RWPE1 (cell line): ENCODE measurements around the gene WDR19.
"Not testable (repeated sequence)": the region's sequence is repeated elsewhere in the genome, so short reads cannot be mapped to it uniquely, and the experiment has no call there.

Source experiments
- CTCF ChIA-PET: fragments of 350-600 bp; sonication (Branson Sonifier 250); formaldehyde crosslinking; extraction: SDS; loops from one replicate; lab custom pipeline; 2021; lab: Yijun Ruan, JAX
- POLR2A ChIA-PET: fragments of 400-600 bp; formaldehyde crosslinking; extraction: SDS; loops from one replicate; lab custom pipeline; 2020; ENCODE audit warnings: antibody characterized with exemption; ENCODE audit not compliant: low non-redundant PET; lab: Yijun Ruan, JAX
- DNase-seq: peaks from one replicate; pipeline ENCODE4 v3.0.0; 2012; ENCODE audit warnings: low spot score
- H3K27ac ChIP-seq: fragments of 450-650 bp; 2 replicates; pipeline ENCODE4 v1.5.1; 2017
- TF ChIP-seq, protein P1 (sequence below): fragments of 450-650 bp; conservative IDR thresholded peaks from 2 replicates; pipeline ENCODE4 v1.5.1; 2017; ENCODE audit warnings: low read depth, mild to moderate bottlenecking

WDR19 gene

GRCh38 chr4:39255871-39256270, 73.5 kb downstream of the WDR19 start:
- POLR2A ChIA-PET, result no interaction called here
- DNase-seq, result no peak
- H3K27ac ChIP-seq, result no peak overlapping the region

GRCh38 chr4:39256436-39256835, 74.1 kb downstream of the WDR19 start:
- no peak overlapping the region for H3K27ac ChIP-seq
- ChIA-PET CTCF (interaction anchor here (0.6 kb wide), 1 partner anchor 13 kb away, joined by 4 read pairs; no protein-coding TSS in a partner anchor), POLR2A (no interaction called here)
- TF ChIP-seq, protein P1, sequence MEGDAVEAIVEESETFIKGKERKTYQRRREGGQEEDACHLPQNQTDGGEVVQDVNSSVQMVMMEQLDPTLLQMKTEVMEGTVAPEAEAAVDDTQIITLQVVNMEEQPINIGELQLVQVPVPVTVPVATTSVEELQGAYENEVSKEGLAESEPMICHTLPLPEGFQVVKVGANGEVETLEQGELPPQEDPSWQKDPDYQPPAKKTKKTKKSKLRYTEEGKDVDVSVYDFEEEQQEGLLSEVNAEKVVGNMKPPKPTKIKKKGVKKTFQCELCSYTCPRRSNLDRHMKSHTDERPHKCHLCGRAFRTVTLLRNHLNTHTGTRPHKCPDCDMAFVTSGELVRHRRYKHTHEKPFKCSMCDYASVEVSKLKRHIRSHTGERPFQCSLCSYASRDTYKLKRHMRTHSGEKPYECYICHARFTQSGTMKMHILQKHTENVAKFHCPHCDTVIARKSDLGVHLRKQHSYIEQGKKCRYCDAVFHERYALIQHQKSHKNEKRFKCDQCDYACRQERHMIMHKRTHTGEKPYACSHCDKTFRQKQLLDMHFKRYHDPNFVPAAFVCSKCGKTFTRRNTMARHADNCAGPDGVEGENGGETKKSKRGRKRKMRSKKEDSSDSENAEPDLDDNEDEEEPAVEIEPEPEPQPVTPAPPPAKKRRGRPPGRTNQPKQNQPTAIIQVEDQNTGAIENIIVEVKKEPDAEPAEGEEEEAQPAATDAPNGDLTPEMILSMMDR, result no peak
- DNase-seq, result no peak

More at GRCh38 chr4:39255871-39256270, 73.5 kb downstream of the WDR19 start:
- TF ChIP-seq, protein P1, result no peak
- CTCF ChIA-PET, result interaction anchor here (0.6 kb wide), 1 partner anchor 12 kb away, joined by 4 read pairs; no protein-coding TSS in a partner anchor

DNA sequence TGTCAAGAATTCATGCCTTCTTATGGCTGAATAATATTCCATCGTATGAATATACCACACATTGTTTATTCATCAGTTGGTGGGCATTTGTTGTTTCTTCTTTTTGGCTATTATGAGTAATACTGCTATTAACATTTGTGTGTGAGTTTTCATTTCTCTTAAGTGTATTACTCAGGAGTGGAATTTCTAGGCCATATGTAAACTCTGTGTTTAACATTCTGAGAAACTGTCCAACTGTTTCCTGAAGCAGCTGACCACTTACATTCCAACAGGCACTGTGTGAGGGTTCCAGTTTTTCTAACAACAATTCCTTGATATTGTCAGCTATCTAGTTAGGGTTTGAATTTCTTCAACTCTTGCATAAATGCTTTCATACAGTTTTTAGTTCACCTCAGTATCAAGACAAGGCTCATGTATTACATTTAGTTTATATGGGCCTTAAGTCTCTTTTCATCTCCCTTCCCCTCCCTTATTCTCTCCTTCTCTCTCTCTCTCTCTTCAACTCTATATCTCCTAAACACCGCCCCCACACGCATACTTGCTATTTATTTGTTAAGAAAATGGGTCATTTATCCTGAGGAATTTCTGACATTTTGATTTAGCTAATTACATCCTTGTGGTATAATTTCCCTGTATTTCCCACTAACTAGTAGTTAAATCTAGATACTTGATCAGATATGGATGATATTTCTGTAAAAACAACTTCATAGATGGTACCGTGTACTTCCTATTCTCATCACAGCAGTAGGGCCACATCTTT, 77.4 kb downstream of the WDR19 start:
- H3K27ac ChIP-seq, result no peak overlapping the region
- CTCF ChIA-PET, result no interaction called here
- TF ChIP-seq, protein P1, result no peak
- DNase-seq, result no peak
- POLR2A ChIA-PET, result no interaction called here

DNA sequence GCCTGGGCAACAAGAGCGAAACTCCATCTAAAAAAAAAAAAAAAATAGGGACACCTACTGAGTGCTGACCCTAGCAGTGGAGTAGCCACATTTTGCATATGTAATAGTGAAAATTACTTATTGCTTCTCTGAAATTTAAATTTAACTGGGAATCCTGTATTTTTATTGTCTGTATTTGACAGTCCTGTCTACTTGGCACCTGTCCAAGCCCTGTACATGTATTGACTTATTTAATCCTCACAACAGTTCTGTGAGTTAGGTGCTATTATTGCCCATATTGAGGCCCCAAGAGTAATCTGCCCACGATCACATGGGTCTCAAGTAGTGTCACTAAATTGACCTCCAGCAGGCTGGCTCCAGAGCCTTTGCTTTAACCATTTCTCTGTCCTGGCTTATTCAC, 81.6 kb downstream of the WDR19 start:
- H3K27ac ChIP-seq, result no peak overlapping the region
- TF ChIP-seq, protein P1, result no peak
- ChIA-PET CTCF (no interaction called here), POLR2A (no interaction called here)
- no peak for DNase-seq

GRCh38 chr4:39274503-39274902, 92.2 kb downstream of the WDR19 start:
- ChIA-PET CTCF (interaction anchor here (0.7 kb wide), 1 partner anchor 109 kb away, joined by 5 read pairs; no protein-coding TSS in a partner anchor), POLR2A (no interaction called here)

GRCh38 chr4:39277661-39278060, 95.3 kb downstream of the WDR19 start:
- POLR2A ChIA-PET, CTCF ChIA-PET, DNase-seq, H3K27ac ChIP-seq: not testable (repeated sequence)

More at GRCh38 chr4:39274503-39274902, 92.2 kb downstream of the WDR19 start:
- no peak for DNase-seq
- TF ChIP-seq, protein P1, result no peak
- H3K27ac ChIP-seq, result no peak overlapping the region

GRCh38 chr4:39278476-39278875, 96.1 kb downstream of the WDR19 start:
- ChIA-PET POLR2A (no interaction called here), CTCF (no interaction called here)
- DNase-seq, result no peak
- H3K27ac ChIP-seq, result no peak overlapping the region
- TF ChIP-seq, protein P1, result no peak
